ENCODE results near the gene TRIM71.

- peak; percentile 15 for TF ChIP-seq POLR2AphosphoS5 (IDR thresholded peaks at IDR 0.05)
- TF ChIP-seq CTCF (IDR thresholded peaks at IDR 0.05; ENCODE audit: poor library complexity, severe bottlenecking), result no peak
- peak; percentile 61 for TF ChIP-seq EP300 (conservative IDR thresholded peaks at IDR 0.05; ENCODE audit: poor library complexity, severe bottlenecking)
- TF ChIP-seq, protein P1, sequence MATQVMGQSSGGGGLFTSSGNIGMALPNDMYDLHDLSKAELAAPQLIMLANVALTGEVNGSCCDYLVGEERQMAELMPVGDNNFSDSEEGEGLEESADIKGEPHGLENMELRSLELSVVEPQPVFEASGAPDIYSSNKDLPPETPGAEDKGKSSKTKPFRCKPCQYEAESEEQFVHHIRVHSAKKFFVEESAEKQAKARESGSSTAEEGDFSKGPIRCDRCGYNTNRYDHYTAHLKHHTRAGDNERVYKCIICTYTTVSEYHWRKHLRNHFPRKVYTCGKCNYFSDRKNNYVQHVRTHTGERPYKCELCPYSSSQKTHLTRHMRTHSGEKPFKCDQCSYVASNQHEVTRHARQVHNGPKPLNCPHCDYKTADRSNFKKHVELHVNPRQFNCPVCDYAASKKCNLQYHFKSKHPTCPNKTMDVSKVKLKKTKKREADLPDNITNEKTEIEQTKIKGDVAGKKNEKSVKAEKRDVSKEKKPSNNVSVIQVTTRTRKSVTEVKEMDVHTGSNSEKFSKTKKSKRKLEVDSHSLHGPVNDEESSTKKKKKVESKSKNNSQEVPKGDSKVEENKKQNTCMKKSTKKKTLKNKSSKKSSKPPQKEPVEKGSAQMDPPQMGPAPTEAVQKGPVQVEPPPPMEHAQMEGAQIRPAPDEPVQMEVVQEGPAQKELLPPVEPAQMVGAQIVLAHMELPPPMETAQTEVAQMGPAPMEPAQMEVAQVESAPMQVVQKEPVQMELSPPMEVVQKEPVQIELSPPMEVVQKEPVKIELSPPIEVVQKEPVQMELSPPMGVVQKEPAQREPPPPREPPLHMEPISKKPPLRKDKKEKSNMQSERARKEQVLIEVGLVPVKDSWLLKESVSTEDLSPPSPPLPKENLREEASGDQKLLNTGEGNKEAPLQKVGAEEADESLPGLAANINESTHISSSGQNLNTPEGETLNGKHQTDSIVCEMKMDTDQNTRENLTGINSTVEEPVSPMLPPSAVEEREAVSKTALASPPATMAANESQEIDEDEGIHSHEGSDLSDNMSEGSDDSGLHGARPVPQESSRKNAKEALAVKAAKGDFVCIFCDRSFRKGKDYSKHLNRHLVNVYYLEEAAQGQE (IDR thresholded peaks at IDR 0.05; ENCODE audit: borderline replicate concordance), result no peak
- TF ChIP-seq RAD21 (conservative IDR thresholded peaks at IDR 0.05), result no peak
Observed at GRCh38 chr3:32885283-32885901, 67.6 kb downstream of the TRIM71 start.
